Head of caudate nucleus (tissue), 42 donors: ENCODE measurements around the gene WNT7B.

Experiments
- DNase-seq, 42 donors: peaks; one replicate each; pipeline versions ENCODE4 v3.0.0 to v3.0.0-alpha.2; 2020 to 2021; ENCODE audit warnings: mixed read lengths in 7 of 42
- intact Hi-C: fragments of 100-400 bp; cut with DNase I; formaldehyde crosslinking; loops from one replicate; pipeline ENCODE4 v1.15.0; 2022

WNT7B gene

DNA sequence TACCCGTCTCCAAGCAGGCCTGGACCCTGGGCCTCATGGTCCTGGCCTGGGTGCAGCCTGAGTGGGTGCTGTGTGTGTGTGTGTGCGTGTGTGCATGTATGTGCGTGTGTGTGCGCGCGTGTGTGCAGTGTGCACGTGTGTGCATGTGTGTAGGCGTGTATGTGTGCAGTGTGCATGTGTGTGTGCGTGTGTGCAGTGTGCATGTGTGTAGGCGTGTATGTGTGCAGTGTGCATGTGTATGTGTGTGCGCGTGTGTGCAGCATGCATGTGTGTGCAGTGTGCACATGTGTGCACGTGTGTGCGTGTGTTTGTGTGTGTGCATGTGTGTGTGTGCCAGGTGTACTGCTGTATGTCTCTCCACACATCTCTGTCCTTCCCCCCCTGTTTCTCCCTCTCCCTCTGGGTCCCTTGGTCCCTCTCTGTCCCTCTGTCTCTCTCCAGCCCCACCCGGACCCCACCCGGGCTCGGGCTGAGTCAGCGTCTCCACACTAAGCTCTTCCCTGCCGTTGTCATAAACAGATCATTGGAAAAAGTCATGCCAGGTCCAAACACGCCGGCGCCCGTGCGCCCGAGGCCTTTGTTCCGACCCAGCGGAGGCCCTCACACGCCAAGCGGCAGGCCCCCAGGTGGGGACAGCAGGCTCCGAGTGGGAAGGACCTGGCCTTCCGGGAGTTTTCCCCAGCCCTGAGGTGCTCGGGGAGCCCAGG, 34.0 kb downstream of the WNT7B start:
- DNase-seq, result no peak
- intact Hi-C loops, result no loop called here

DNA sequence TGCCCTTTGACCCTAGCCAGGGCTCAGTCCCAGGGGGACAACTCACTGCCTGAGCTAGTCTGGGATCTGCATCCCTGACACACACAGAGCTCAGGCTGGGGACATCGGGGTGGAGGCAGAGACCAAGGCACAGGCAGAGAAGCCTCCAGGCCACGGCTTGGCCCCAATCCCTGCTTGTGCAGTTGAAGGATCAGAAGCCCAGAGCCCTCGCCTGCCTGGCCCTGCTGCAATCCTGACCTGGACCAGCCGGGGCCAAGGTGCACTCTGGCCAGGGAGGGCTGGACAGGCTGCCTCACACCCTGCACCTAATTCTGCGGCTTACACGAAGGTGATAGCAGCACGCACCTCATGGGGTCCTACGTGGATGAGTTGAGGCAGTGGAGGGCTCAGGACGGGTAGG, 34.6 kb downstream of the WNT7B start:
- DNase-seq, result no peak
- intact Hi-C loops, result no loop called here

GRCh38 chr22:45938913-45939312, 38.0 kb downstream of the WNT7B start:
- intact Hi-C loops, result no loop called here

GRCh38 chr22:45937960-45938359, 39.0 kb downstream of the WNT7B start:
- DNase-seq, result no peak
- intact Hi-C loops, result no loop called here

More at GRCh38 chr22:45938913-45939312, 38.0 kb downstream of the WNT7B start:
- no peak for DNase-seq

GRCh38 chr22:45935573-45935972, 41.4 kb downstream of the WNT7B start:
- no peak for DNase-seq
- intact Hi-C loops, result no loop called here

- peak in 17 of 42 donors; percentile 17 to 61 (median 29) for DNase-seq
- intact Hi-C loops, result no loop called here
Measured at GRCh38 chr22:45934659-45935341, 42.2 kb downstream of the WNT7B start.

DNA sequence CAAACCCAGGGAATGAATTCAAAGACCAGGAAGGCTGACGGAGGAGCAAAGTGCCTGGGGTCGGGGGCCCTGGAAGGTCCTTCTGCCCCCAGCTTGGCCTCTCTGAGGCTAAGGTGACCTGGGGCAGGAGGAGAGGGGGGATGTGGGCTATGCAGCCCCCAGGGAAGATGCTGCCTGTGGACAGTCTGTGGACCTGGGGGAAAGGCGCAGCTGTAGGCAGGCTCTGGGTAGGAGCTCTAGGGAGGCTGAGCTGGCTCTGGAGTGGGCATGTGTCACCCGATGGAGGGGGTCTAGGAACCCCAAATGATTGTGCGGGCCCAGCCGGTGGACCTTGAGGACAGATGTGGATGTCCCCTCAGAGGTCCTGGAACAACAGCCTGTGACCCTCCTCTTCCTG, 42.8 kb downstream of the WNT7B start:
- no peak for DNase-seq
- intact Hi-C loops, result no loop called here

GRCh38 chr22:45933506-45934167, 43.3 kb downstream of the WNT7B start:
- intact Hi-C loops, result no loop called here
- no peak for DNase-seq

GRCh38 chr22:45932071-45932470, 44.9 kb downstream of the WNT7B start:
- intact Hi-C loops, result no loop called here
- DNase-seq, result no peak

GRCh38 chr22:45931042-45931441, 45.9 kb downstream of the WNT7B start:
- intact Hi-C loops, result no loop called here

GRCh38 chr22:45930324-45930723, 46.6 kb downstream of the WNT7B start:
- intact Hi-C loops, result no loop called here
- DNase-seq, result no peak

More at GRCh38 chr22:45931042-45931441, 45.9 kb downstream of the WNT7B start:
- DNase-seq, result no peak

DNA sequence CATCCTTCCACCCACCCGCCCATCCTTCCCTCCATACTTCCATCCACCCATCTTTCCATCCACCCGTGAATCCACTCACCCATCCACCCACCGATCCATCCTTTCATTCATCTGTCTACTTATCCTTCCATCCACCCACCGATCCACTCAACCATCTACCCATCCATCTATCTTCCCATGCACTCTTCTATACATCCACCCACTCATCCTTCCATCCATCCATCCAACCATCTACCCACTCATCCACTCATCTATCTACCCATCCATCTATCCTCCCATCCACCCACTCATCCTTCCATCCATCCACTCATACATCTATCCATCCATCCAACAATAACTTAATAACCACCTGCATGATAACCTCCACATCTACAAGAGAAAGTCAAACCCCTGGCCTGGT, 47.3 kb downstream of the WNT7B start:
- no peak for DNase-seq
- intact Hi-C loops, result no loop called here

DNA sequence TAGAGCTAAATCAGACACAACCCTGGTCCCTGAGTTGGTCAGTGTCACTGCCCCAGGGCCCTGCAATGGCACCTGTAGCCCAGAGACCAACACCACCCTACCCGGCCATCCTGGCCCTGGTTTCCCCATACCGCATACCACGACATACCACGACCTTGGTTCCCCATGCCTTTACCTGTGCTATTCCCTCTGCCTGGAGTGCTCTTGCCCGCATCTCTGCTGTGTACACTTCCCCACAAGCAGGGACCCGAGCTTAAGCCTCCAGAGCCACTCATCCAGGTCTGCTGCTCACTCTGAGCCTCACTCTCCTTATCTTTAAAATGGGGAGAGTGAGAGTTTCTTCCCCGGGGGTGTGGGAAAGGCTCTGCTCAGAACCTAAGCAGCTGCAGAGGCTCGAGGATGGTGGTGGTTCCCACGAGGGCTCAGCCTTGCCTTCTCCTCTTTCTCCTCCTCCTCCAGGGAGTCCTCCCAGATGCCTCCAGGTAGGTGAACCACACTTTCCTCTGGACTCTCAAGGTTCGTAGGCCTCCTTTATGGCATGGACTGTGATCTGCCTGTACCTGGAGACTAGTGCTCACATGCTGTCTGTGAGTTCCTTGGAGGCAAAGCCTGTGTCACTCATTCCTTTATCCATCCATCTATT, 48.1 kb downstream of the WNT7B start:
- intact Hi-C loops, result no loop called here
- DNase-seq, result no peak

DNA sequence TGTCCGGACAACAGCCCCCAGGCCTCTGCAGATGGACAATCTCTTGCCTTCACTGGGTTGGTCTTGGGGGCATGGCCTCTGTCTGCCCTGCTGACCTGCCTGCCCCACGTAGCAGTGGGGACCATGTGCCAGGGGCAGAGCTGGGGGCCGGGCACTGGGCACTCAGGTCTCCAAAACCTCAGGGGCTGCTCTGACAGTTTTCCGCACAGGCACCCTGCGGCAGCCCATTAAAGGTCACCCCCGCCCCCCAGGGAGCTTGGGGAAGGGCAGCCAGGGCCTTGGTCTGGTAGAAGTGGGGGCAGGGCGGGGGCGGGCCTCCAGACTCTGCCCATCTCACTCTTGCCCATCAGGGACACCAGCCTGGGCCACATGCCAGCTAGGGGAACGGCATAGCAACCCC, 49.9 kb downstream of the WNT7B start:
- DNase-seq, result no peak
- intact Hi-C loops, result no loop called here

DNA sequence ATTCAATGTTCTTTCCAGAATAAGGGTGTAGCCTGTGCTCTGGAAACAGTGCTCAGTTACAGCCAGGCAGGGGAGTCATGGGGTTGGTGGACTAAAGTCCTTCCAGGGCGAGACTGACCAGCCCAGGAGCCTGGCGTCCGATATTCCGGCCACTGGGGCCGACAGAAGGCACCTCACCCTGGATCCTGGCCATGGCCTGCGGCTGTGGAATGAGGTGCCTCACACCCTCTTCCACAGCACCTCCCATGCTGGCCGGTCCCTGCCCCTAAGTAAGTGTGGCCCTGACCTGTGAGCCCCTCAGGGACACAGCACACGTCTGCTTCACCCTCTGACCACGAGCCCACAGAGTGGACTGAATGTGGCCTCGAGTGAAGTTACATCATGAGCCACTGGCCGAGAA, 50.5 kb downstream of the WNT7B start:
- intact Hi-C loops, result no loop called here
- no peak for DNase-seq

DNA sequence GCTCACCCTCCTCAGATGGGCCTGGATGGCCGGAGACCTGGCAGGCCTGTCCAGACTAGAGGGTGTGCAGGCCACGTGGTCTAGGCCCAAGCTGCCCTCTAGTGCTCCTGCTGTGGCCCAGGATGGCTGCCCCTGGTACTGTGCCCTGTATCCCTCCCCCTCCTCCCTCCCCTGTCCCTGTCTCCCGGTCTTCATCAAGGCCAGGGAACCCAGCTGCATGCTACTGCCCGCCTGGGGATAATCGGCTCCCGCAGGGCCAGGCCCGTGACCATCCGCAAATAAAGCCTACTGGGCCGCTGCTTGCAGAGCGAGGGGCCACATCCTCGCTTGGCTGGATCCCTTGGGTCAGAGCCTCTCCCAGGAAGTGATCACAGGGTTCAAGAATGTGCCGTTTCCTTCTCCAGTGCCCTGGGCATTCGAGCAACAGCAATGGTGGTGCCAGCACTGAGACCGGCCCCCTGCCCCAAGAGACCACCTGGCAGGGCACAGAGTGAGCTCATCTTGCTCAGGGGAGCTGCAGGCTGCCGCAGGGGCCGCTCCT, 51.1 kb downstream of the WNT7B start:
- no peak for DNase-seq
- intact Hi-C loops, result no loop called here

DNA sequence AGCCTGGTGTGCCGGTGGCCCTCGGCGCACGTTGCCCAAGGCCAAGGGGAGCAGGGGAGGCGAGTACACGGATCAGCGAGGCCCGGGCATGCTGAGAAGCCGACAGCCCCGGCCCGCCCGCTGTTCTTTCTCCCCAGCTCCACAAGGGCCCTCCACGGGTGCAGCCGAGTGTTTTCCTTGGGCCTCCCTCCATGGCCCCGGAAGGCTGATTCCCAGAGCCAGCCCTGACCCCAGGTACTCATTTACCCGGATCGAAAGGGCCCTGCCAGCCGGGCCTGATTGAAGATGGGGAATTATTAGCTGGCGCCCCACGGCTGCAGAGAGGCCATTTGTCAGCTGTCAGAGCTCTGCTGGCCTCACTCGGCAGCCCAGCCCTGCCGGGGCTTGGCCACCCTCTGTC, 53.1 kb downstream of the WNT7B start:
- intact Hi-C loops, result no loop called here
- DNase-seq, result no peak

GRCh38 chr22:45923212-45923611, 53.8 kb downstream of the WNT7B start:
- DNase-seq, result no peak

DNA sequence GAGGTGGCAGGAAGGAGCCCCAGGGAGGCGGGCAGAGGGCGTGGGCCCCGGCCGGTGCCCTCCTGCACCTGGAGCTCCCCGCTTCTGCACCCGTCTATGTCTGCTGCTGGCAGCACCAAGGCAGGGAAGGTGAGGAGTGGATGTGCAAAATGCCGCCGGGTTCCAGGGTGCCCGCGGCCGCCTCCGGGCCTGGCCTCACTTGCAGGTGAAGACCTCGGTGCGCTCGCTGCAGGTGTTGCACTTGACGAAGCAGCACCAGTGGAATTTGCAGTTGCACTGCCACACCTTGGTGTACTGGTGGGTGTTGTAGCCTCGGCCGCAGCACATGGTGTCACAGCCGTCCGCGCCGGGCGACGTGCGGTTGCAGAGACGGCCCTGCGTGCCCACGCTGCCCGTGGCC, 54.3 kb downstream of the WNT7B start:
- intact Hi-C loops, result no loop called here
- DNase-seq, result no peak

More at GRCh38 chr22:45923212-45923611, 53.8 kb downstream of the WNT7B start:
- intact Hi-C loops, result no loop called here

- intact Hi-C loops, result no loop called here
- DNase-seq, result no peak
Measured at GRCh38 chr22:45922256-45922655, 54.7 kb downstream of the WNT7B start.
